Coronary artery (tissue), 2 donors: ENCODE data around the gene JUP.

Source experiments
- DNase-seq: peaks from one replicate; pipeline ENCODE4 v3.0.0-alpha.2; 2017; ENCODE audit warnings: low spot score
- H3K27ac ChIP-seq, 2 donors: fragments of 200-600 bp; sonication (generic); one replicate each; pipeline ENCODE4 v1.5.1; 2016 to 2019
- H3K4me3 ChIP-seq: fragments of 200-600 bp; sonication (generic); 2 replicates; pipeline ENCODE4 v1.5.1; 2016; ENCODE audit warnings: mild to moderate bottlenecking, moderate library complexity
- TF ChIP-seq, protein P1 (sequence below): fragments of 200-600 bp; sonication (generic); IDR thresholded peaks from one replicate; pipeline ENCODE4 v1.5.1; 2019; ENCODE audit warnings: antibody characterized with exemption

JUP gene

DNA sequence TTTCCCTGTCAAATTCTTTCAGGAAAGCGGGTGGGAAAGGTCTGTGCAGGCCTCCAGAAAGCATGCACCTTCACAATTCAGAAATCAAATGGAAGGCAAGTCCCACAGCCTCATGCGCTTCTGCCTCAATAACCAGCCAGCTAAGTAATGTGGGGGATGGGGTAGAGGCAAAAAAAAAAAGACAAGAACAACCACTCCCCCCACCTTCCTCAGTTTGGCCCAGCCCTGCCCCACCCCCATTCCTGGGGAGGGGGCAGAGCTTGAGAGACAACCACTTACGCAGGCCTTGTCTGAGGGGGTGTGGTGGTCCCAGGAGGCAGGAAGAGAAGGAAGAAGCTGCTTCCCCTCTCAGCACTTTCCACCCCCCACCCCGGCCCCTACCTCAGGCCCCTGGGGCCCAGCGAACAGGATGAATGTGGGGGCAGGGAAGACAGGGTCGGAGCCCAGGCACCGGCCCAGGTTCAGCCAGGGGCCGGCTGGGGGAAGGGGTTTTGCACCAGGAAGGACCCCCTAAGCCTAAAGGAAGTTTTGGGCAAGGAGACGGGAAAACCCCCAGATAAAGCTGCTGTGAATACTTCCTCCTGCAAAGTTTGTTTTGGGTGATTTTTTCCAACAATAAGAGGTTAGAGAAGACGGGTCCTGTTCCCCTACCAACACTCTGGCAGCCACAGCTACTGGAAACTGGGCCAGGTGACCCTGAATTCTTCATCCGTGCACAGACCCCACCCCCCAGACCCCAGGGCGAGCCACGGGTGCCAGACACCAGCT, 1.2 kb downstream of the JUP start:
- Histone ChIP-seq H3K4me3 (peak overlapping the region; percentile 87), H3K27ac (peak overlapping the region; percentile 72 to 84)
- no peak for DNase-seq
- TF ChIP-seq, protein P1, sequence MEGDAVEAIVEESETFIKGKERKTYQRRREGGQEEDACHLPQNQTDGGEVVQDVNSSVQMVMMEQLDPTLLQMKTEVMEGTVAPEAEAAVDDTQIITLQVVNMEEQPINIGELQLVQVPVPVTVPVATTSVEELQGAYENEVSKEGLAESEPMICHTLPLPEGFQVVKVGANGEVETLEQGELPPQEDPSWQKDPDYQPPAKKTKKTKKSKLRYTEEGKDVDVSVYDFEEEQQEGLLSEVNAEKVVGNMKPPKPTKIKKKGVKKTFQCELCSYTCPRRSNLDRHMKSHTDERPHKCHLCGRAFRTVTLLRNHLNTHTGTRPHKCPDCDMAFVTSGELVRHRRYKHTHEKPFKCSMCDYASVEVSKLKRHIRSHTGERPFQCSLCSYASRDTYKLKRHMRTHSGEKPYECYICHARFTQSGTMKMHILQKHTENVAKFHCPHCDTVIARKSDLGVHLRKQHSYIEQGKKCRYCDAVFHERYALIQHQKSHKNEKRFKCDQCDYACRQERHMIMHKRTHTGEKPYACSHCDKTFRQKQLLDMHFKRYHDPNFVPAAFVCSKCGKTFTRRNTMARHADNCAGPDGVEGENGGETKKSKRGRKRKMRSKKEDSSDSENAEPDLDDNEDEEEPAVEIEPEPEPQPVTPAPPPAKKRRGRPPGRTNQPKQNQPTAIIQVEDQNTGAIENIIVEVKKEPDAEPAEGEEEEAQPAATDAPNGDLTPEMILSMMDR: no peak

DNA sequence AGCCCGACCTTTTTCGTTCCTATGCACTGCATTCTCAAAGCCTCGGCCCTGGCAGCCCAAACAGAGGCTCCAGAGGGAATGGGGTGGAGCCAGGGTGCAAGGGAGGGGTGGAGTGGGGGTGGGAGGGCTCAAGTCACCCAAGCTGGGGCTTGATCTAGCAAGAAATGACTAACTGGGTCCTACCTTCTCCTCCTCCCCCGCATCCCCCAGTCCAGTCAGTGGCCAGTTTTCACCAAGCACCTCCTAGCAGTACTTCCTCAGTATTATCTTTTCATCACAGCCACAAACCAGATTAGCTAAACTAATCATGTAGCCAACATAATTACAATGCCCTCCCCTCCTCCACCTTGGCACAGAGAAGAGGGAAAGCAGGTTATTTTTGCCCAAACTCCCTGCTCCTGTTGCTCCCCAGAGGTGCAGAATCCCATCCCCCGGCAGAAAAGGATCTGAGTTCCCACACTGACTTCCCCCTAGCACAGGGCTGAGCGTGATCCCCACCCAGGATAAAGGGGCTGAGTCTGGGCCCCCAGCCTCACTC, 2.2 kb downstream of the JUP start:
- TF ChIP-seq, protein P1: no peak
- Histone ChIP-seq H3K27ac (peak overlapping the region; percentile 51 to 84), H3K4me3 (peak overlapping the region; percentile 87)
- DNase-seq: no peak

DNA sequence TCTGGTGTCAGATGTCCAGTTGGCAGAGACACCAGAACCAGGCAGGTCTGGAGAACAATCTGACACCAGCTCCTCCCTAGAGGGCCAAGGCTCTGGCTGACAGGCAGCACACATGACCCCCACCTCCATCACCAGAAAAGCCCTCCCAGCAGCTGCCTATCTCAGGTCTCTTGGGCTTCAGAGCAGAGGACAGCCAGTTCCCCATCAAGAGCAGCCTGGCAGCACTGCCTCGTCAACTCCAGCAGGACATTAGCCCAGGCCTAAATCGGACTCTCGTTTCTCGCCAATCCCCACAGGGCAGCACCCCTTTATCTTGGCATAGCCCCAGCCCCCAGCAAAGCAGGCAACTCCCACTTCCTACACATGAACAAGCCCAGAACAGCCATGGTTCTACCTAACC, 4.4 kb downstream of the JUP start:
- TF ChIP-seq, protein P1: no peak
- peak; percentile 85 for DNase-seq
- Histone ChIP-seq H3K4me3 (peak overlapping the region; percentile 33), H3K27ac (peak overlapping the region; percentile 77 to 88)

DNA sequence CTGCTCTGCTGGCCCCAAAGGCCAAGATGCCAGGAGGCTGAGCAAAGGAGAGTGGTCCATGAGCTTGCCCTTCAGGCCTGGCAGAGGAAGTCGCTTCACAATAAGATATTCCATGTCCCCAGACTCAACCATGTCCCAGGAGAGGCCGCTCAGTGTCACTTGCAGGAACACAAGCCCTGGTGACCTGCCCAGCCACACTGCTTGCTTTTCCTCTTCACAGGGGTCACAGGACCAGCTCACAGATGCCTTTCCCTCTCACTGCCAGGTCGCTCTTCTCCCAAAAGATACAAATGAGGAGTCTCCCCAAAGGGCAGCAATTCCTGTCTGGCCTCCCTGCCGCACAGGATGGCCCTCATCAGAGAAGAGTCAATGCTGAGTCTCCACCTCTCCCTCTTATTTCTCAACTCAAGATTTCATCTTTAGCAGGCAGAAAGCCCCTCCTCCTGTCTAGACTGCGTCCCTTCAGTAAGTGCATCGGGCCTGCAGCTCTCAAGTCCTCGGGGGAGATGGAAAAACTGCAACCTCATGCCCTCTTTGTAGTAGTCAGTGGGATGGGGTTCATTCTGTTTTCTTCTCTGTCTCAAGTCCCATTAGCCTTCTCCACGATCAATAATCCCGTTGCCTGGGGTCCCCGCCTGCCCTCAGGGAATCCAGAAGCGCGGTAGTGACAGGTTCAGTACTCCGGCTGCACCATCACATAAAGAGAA, 5.0 kb downstream of the JUP start:
- no peak for DNase-seq
- Histone ChIP-seq H3K4me3 (no peak overlapping the region), H3K27ac (peak overlapping the region; percentile 77 to 88)
- TF ChIP-seq, protein P1: no peak

DNA sequence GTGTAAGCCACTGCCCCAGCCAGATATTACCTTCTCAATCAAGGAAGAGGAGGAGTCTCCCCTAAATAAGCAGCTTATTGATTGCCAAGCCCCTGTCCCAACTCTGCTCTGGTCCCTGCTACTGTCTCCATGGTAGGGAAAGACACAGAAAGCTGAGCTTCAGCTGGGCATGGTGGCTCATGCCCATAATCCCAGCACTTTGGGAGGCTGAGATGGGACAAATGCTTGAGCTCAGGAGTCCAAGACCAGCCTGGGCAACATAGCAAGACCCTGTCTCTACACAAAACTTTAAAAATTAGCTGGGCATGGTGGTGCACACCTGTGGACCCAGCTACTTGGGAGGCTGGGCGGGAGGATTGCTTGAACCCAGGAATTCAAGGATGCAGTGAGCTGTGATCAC, 6.6 kb downstream of the JUP start:
- no peak for DNase-seq
- Histone ChIP-seq H3K27ac (no peak overlapping the region), H3K4me3 (no peak overlapping the region)
- TF ChIP-seq, protein P1: no peak

DNA sequence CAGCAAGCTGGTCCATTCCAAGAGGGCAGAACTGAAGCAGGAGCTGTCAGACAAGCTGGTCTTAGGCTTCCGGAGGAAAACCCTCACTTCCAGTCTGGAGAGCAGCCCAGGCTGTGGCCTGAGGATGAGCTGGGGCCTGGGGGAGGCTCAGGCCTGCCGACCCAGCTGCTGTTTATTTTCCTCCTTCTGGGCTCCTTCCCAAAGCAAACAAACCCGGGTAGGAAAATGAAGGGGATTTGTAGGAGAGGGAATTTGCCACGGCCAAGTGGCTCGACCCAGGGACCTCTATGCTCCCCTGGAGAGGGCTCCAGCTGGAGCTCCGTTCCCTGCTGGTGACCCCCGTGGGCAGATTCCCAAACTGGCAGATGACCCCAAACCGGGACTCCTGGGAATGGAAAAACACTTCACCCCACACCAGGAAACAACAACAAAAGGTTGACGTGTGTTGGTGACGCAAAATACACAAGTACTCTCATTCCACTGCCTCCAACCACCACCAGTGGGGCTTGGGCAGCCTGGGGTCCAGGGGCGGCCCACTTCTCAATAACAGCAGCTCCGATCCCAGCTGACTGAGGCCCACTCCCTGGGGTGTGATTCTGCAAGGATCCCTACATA, 8.8 kb downstream of the JUP start:
- Histone ChIP-seq H3K4me3 (peak overlapping the region; percentile 1), H3K27ac (peak overlapping the region; percentile 74 to 85)
- TF ChIP-seq, protein P1: no peak
- DNase-seq: no peak
